ENCODE results near the gene LSM2.

The LSM2 gene

DNA sequence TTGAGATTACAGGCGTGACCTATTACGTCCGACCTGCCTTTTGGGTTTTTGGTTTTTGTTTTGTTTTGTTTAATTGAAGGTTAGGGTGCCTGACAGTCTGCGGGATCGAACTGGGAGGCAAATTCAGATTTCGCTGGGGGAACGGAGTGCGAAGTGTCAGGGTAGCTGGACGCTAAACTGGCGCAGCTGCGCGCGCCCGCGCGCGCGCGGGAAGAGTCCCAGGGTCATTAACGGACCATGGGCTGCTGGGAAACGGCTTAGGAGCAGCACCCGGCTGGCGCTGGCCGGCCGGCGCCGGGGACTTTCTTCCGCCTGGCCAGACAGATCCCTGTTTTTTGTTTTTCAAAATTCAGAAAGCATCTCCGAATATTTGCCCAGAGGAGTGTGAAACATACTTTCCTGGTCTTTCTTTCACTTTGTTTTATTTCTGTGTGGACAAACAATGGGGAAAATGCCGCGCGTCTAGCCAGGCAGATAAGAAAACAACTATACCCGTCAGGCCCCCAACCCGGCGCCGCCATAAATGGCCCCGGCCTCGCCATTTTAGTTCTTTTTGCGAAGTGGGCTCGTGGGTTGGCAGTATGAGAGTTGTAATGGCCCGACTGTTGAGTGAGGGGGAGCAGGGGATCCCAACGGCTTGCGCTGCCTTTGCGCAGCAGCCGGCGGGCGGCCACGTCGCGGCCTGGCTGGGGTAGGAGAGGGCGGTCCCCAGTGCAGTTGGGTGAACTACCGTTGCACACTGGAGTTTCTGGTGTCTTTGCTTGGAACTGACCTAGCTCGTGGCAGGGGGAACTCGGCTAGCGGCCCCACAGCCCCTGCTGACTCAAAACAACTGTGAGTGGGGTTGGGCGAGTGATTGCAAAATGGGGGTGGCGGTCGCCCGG lies 27.8 kb upstream of the LSM2 start:
- Histone ChIP-seq H3K9ac (ENCODE audit: low read length) (peak overlapping the region; percentile 97), H3F3A (ENCODE audit: insufficient read depth, low read length) (peaks cover 92% of the 10 kb centered on the region), H3K9me2 (replicated peaks; ENCODE audit: insufficient read depth, low read length) (no peaks in the 10 kb centered on the region), H2AFZ (ENCODE audit: low read length) (peak overlapping the region; percentile 51; the same call in 1 of the 2 replicates), H3K36me3 (replicated peaks; ENCODE audit: insufficient read depth, low read length) (peaks cover 26% of the 10 kb centered on the region; the same call in 1 of the 2 replicates), H3K27ac (ENCODE audit: low read length) (peak overlapping the region; percentile 81), H3K4me1 (ENCODE audit: low read length) (peaks cover 24% of the 10 kb centered on the region), H3K27me3 (replicated peaks; ENCODE audit: insufficient read depth, low read length) (no peaks in the 10 kb centered on the region), H3K9me3 (replicated peaks; ENCODE audit: insufficient read depth, low read length) (no peaks in the 10 kb centered on the region), H3K4me3 (ENCODE audit: low read length) (peak overlapping the region; percentile 98), H4K20me1 (ENCODE audit: insufficient read depth, low read length) (peaks cover 27% of the 10 kb centered on the region), H3K79me2 (ENCODE audit: low read length) (peaks cover 66% of the 10 kb centered on the region), H3K4me2 (ENCODE audit: low read depth, low read length) (peak overlapping the region; percentile 99)
- TF ChIP-seq, protein P1, sequence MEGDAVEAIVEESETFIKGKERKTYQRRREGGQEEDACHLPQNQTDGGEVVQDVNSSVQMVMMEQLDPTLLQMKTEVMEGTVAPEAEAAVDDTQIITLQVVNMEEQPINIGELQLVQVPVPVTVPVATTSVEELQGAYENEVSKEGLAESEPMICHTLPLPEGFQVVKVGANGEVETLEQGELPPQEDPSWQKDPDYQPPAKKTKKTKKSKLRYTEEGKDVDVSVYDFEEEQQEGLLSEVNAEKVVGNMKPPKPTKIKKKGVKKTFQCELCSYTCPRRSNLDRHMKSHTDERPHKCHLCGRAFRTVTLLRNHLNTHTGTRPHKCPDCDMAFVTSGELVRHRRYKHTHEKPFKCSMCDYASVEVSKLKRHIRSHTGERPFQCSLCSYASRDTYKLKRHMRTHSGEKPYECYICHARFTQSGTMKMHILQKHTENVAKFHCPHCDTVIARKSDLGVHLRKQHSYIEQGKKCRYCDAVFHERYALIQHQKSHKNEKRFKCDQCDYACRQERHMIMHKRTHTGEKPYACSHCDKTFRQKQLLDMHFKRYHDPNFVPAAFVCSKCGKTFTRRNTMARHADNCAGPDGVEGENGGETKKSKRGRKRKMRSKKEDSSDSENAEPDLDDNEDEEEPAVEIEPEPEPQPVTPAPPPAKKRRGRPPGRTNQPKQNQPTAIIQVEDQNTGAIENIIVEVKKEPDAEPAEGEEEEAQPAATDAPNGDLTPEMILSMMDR (IDR thresholded peaks at IDR 0.05; ENCODE audit: low read length) = no peak
- TF ChIP-seq EZH2phosphoT487 (IDR thresholded peaks at IDR 0.05; ENCODE audit: low read length) = no peak
- no peak for TF ChIP-seq EZH2 (optimal IDR thresholded peaks at IDR 0.05; ENCODE audit: low read depth, low read length)
- DNase-seq = peak; percentile 90

DNA sequence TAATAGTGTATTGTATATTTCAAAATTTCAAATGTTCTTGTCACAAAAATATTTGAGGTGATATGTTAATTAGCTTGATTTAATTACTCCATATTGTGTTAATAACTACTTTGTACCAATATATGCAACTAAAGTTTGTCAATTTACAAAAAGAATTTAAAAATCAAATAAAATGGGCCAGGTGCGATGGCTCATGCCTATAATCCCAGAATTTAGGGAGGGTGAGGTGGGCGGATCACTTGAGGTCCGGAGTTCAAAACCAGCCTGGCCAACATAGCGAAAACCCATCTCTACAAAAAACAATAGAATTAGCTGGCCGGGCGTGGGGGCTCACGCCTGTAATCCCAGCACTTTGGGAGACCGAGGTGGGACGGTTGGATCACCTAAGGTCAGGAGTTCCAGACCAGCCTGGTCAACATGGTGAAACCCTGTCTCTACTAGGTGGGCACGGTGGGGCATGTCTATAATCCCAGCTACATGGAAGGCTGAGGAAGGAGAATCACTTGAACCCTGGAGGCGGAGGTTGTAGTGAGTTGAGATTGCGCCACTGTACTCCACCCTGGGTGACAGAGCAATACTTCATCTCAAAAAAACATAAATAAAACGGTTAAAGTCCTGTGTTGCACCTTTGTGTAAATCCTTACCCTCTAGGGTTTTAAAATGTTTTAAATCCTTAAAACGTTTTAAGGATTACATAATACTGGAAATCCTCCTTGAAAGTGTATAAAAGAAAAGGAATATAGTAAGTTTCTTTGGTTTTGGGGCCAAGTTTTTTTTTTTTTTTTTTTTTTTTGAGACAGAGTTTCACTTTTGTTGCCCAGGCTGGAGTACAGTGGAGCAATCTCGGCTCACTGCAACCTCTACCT lies 24.8 kb upstream of the LSM2 start:
- Histone ChIP-seq H2AFZ (ENCODE audit: low read length) (no peak overlapping the region), H3K27me3 (replicated peaks; ENCODE audit: insufficient read depth, low read length) (no peaks in the 10 kb centered on the region), H4K20me1 (ENCODE audit: insufficient read depth, low read length) (no peaks in the 10 kb centered on the region; the same call in 1 of the 2 replicates), H3K36me3 (replicated peaks; ENCODE audit: insufficient read depth, low read length) (peaks cover 7% of the 10 kb centered on the region; the same call in 1 of the 2 replicates), H3F3A (ENCODE audit: insufficient read depth, low read length) (peaks cover 64% of the 10 kb centered on the region), H3K9me3 (replicated peaks; ENCODE audit: insufficient read depth, low read length) (no peaks in the 10 kb centered on the region), H3K9me2 (replicated peaks; ENCODE audit: insufficient read depth, low read length) (no peaks in the 10 kb centered on the region), H3K9ac (ENCODE audit: low read length) (peak overlapping the region; percentile 29; the same call in 1 of the 2 replicates), H3K4me1 (ENCODE audit: low read length) (peaks cover 7% of the 10 kb centered on the region; the same call in 1 of the 2 replicates), H3K27ac (ENCODE audit: low read length) (peak overlapping the region; percentile 7; the same call in 1 of the 2 replicates), H3K4me2 (ENCODE audit: low read depth, low read length) (peak overlapping the region; percentile 81), H3K79me2 (ENCODE audit: low read length) (peaks cover 51% of the 10 kb centered on the region), H3K4me3 (ENCODE audit: low read length) (peak overlapping the region; percentile 61; the same call in 1 of the 2 replicates)
- TF ChIP-seq EZH2 (optimal IDR thresholded peaks at IDR 0.05; ENCODE audit: low read depth, low read length) (no peak), EZH2phosphoT487 (IDR thresholded peaks at IDR 0.05; ENCODE audit: low read length) (no peak)
- TF ChIP-seq, protein P1 (IDR thresholded peaks at IDR 0.05; ENCODE audit: low read length) = no peak
- DNase-seq = no peak

DNA sequence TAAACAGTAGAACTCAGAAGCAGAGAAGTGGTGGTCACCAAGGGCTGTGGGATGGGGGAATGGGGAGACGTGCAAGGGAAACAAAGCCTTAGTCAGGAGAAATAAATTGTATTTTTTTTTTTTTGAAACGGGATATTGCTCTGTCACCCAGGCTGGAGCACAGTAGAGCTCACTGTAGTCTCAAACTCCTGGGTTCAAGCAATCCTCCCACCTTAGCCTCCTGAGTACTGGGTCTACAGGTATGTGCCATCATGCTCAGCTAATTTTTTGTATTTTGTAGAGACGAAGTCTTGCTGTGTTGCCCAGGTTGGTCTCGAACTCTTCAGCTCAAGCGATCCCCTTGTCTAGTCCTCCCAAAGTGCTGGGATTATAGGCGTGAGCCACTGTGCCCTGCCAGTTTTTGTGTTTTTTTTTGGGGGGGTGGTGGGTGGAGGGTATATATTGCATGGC lies 24.1 kb upstream of the LSM2 start:
- peak overlapping the region; percentile 81 for H3K4me2 ChIP-seq (ENCODE audit: low read depth, low read length)
- H3K79me2 ChIP-seq (ENCODE audit: low read length) = peaks cover 47% of the 10 kb centered on the region
- peak overlapping the region; percentile 57; the same call in 1 of the 2 replicates for H3K27ac ChIP-seq (ENCODE audit: low read length)
- no peaks in the 10 kb centered on the region for H3K9me2 ChIP-seq (replicated peaks; ENCODE audit: insufficient read depth, low read length)
- no peaks in the 10 kb centered on the region; the same call in 1 of the 2 replicates for H4K20me1 ChIP-seq (ENCODE audit: insufficient read depth, low read length)
- no peak overlapping the region for H2AFZ ChIP-seq (ENCODE audit: low read length)
- DNase-seq = no peak
- H3K36me3 ChIP-seq (replicated peaks; ENCODE audit: insufficient read depth, low read length) = peaks cover under 1% of the 10 kb centered on the region; the same call in 1 of the 2 replicates
- peak overlapping the region; percentile 61 for H3K4me3 ChIP-seq (ENCODE audit: low read length)
- no peaks in the 10 kb centered on the region for H3K27me3 ChIP-seq (replicated peaks; ENCODE audit: insufficient read depth, low read length)
- no peaks in the 10 kb centered on the region for H3K9me3 ChIP-seq (replicated peaks; ENCODE audit: insufficient read depth, low read length)
- TF ChIP-seq EZH2phosphoT487 (IDR thresholded peaks at IDR 0.05; ENCODE audit: low read length) = no peak
- TF ChIP-seq EZH2 (optimal IDR thresholded peaks at IDR 0.05; ENCODE audit: low read depth, low read length) = no peak
- TF ChIP-seq, protein P1 (IDR thresholded peaks at IDR 0.05; ENCODE audit: low read length) = no peak
- H3F3A ChIP-seq (ENCODE audit: insufficient read depth, low read length) = peaks cover 60% of the 10 kb centered on the region
- H3K9ac ChIP-seq (ENCODE audit: low read length) = peak overlapping the region; percentile 29; the same call in 1 of the 2 replicates
- peaks cover 7% of the 10 kb centered on the region; the same call in 1 of the 2 replicates for H3K4me1 ChIP-seq (ENCODE audit: low read length)
